Measurements from ENCODE around the gene ID1. TPM values are rescaled to one million over a fixed set of nuclear protein-coding genes. Genes with fewer than 3 reads are reported as not detected.
A peak's percentile ranks its signal among the peaks of the same experiment; 100 is the strongest.
"Not testable (repeated sequence)": the region's sequence is repeated elsewhere in the genome, so short reads cannot be mapped to it uniquely, and the experiment has no call there.

The ID1 gene
- total RNA-seq, 1 experiment from 2014 or later = 73.9 TPM

DNA sequence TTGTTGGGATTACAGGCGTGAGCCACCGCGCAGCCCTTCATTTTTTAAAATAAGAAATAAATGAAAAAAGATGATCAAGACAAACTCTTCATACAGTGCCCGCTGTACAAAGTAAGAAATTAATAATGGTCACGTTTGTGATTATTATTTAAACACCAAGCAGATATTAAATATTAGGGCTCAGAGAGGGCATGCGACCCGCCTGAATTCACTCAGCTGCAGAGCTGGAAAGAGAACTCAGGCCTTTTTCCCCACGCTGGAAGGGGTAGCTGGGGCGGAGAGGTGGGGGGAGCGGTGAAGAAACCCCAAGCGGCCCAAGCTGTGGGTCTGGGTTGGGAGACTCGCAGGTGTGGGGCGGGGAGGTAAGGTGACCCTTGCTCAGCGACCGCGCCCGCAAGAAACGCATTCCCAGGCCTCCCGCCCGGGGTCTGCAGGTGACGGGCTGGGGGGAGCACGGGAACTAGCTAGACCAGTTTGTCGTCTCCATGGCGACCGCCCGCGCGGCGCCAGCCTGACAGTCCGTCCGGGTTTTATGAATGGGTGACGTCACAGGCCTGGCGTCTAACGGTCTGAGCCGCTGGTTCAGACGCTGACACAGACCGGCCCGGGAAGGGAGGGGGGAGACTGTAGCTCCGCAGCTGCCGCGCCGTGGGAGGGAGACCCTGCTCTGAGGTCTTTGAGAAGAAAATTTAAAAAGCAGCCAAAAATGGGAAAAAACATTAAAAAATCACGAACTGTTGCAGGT, 1.1 kb upstream of the ID1 start:
- H3K27me3 ChIP-seq = no peaks in the 10 kb centered on the region
- peak overlapping the region; percentile 74 for H3K4me3 ChIP-seq
- peaks cover 33% of the 10 kb centered on the region for H3K4me1 ChIP-seq
- peak overlapping the region; percentile 97 for H3K27ac ChIP-seq
- DNase-seq = peak; percentile 100
- H3K36me3 ChIP-seq = peaks cover 4% of the 10 kb centered on the region; the same call in 1 of the 2 replicates
- H3K9me3 ChIP-seq (replicated peaks) = no peaks in the 10 kb centered on the region

DNA sequence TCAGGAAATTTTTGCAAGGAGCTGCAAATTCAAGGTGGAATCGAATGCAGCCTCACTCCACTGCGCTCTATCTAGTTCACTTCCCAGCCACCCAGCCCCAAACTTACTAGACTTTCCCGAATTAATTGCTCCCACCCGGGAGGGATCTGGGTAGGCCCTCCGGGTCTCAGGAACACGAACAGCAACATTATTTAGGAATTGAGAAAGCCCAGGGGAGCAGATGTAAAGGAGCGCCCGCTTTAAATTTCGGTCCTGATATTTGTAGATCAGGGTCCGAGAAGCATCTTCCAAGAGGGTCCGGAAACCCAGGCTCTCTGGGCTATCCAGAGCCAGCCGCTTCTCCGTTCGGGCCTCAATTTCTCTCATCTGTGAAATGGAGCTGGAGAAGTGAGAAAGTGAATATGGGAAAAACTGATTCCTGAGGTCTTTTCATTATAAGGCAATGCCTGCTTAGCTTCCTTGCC, 490 bp upstream of the ID1 start:
- DNase-seq = no peak
- Histone ChIP-seq H3K27me3 (no peaks in the 10 kb centered on the region), H3K9me3 (replicated peaks) (no peaks in the 10 kb centered on the region), H3K4me3 (peak overlapping the region; percentile 74), H3K4me1 (peaks cover 33% of the 10 kb centered on the region), H3K27ac (peak overlapping the region; percentile 97), H3K36me3 (peaks cover 4% of the 10 kb centered on the region; the same call in 1 of the 2 replicates)

DNA sequence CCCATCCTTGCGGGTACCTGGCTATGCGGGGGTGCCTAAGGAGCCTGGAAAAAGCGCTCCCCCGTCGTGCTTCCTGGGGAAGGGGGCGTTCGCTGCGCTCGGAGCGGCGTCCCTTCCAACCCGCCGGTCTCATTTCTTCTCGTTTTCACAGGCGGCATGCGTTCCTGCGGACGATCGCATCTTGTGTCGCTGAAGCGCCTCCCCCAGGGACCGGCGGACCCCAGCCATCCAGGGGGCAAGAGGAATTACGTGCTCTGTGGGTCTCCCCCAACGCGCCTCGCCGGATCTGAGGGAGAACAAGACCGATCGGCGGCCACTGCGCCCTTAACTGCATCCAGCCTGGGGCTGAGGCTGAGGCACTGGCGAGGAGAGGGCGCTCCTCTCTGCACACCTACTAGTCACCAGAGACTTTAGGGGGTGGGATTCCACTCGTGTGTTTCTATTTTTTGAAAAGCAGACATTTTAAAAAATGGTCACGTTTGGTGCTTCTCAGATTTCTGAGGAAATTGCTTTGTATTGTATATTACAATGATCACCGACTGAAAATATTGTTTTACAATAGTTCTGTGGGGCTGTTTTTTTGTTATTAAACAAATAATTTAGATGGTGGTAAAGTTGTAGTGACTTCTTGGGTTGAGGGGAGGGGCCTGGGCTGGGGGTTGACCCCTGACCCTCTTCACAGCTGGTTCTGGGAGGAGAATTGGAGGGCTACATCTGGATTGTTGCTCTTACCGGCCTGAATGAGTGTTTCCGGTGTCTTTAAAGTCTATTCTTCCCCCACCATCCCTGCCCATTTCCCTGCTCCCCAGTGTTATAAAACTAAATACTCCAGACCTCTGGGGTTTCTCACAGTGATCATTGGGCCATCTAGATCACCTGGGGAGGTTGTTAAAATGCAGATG, 1.1 kb downstream of the ID1 start:
- Histone ChIP-seq H3K4me3 (peak overlapping the region; percentile 74), H3K27me3 (no peaks in the 10 kb centered on the region), H3K9me3 (replicated peaks) (no peaks in the 10 kb centered on the region), H3K4me1 (peaks cover 33% of the 10 kb centered on the region), H3K27ac (peak overlapping the region; percentile 97; the same call in 1 of the 2 replicates), H3K36me3 (peaks cover 4% of the 10 kb centered on the region; the same call in 1 of the 2 replicates)
- peak in 1 of 2 experiments; percentile 46 for DNase-seq

DNA sequence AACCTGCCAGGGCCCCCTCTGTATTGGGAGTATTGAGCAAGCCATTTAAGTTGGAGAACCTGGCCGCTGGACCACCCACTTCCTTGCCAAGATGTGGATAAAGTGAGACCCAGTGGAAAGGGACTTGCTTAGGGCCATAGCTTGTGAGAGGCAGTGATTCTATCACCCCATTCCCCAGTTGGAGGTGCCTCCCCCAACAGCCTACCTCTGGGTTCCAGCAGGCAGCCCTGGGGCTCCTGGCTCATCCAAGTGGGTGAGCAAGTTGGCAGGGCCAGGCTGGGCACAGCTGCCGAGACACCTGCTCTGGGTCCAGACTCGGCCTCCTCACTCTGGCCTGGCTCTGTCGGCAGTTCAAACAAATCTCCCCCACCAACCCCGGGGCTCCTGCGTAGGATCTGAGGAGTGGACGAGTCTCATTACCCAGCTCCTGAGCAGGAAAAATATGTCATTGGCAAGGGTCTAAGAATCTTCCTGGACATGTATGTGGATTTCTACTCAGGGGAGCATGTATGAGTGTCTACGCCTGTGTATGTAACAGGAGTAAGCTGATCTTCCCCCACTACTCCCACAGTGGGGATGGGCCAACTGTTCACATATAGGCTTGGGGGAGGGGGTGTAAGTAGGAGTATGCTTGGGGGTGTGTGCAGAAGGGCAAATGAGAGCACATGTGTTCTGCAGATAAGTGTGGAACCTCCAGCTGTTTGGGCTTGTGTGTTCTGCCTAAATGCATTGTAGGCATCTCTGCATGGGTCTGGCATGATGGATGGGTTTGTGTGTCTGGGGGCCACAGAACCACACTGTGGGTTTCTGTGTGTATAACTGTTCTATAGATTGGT, 1.9 kb downstream of the ID1 start:
- Histone ChIP-seq H3K4me1 (peaks cover 33% of the 10 kb centered on the region), H3K36me3 (peaks cover 4% of the 10 kb centered on the region; the same call in 1 of the 2 replicates), H3K9me3 (replicated peaks) (no peaks in the 10 kb centered on the region), H3K27ac (no peak overlapping the region; the same call in 1 of the 2 replicates), H3K27me3 (no peaks in the 10 kb centered on the region), H3K4me3 (peak overlapping the region; percentile 74)
- peak; percentile 68 to 73 for DNase-seq

DNA sequence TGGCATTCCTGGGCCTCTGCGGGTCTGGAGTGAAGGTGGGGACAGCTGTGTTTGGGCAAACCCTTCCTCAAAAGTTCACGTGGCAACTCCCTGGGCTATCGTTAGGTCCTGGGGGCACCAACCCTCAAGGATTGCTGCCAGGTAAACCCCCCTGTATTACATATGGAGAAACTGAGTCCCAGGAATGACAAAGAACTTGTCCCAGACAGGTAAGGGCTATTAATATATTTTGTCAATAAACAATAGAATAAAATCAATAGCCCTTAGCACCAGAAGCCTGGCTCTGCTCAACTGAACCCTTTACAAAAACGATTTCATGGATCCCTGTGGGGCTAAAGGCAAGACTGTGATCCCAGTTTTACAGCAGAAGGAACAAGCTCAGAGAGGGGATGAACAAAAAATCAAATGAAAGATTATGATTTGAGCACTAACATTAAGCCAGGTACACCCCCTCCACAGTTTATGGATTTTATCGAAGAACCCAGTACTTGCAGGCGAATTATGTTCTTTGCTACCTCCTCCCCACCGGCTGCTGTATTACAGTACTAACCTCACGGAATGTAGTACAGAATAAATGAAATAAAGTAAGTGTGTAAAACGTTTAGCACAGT, 2.7 kb downstream of the ID1 start:
- H3K27me3 ChIP-seq = no peaks in the 10 kb centered on the region
- no peak for DNase-seq
- peak overlapping the region; percentile 74 for H3K4me3 ChIP-seq
- no peak overlapping the region; the same call in 1 of the 2 replicates for H3K27ac ChIP-seq
- H3K4me1 ChIP-seq = peaks cover 30% of the 10 kb centered on the region
- peaks cover 4% of the 10 kb centered on the region; the same call in 1 of the 2 replicates for H3K36me3 ChIP-seq
- no peaks in the 10 kb centered on the region for H3K9me3 ChIP-seq (replicated peaks)

DNA sequence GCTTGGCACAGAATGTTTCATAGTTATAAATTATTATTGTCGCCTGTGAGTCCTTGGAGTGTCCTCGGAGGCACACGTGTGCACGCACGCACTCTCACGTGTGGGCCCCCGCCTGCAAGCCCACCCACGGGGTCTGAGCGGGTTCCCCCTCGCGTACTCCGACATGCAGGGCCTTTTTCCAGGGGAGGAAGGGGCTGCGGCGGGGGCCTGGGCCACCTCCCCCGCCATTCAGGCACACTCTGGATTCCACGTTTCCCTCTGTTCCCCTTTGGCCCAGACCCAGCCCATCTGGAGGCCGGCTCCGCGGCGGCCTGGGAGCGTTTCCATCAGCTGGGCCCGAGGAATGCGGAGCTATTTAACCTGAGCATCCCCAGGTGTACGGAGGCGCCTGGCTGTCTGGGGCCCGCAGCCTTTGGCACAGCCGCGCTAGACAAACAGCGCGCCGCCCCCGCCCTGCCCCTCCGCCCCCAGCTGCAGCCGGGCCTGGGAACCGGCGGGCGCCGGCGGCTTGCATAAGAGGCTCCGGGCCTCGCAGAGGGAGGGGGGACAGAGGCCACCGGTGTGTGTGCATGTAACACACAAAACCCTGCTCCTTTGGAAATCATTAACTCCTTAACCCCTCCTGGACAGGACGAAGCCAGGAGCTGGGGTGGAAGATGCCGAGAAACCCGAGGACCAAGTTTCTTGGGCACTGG, 3.3 kb downstream of the ID1 start:
- peaks cover 26% of the 10 kb centered on the region for H3K4me1 ChIP-seq
- no peak overlapping the region; the same call in 1 of the 2 replicates for H3K27ac ChIP-seq

DNA sequence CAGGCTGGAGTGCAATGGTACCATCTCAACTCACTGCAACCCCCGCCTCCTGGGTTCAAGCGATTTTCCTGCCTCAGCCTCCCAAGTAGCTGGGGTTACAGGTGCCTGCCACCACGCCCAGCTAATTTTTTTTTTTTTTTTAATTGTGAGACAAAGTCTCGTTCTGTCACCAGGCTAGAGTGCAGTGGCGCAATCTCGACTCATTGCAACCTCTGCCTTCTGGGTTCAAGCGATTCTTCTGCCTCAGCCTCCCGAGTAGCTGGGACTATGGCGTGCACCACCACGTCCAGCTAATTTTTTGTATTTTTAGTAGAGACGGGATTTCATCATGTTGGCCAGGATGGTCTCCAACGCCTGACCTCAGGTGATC, 7.2 kb downstream of the ID1 start:
- peaks cover 16% of the 10 kb centered on the region for H3K4me1 ChIP-seq
- H3K27me3 ChIP-seq; H3K4me3 ChIP-seq; DNase-seq; H3K27ac ChIP-seq; H3K36me3 ChIP-seq; H3K9me3 ChIP-seq (replicated peaks): not testable (repeated sequence)

More for the DNA sequence above, 3.3 kb downstream of the ID1 start:
- no peaks in the 10 kb centered on the region for H3K27me3 ChIP-seq
- peak overlapping the region; percentile 41 for H3K4me3 ChIP-seq
- H3K9me3 ChIP-seq (replicated peaks) = no peaks in the 10 kb centered on the region
- peak; percentile 45 to 46 for DNase-seq
- H3K36me3 ChIP-seq = peaks cover 4% of the 10 kb centered on the region; the same call in 1 of the 2 replicates

DNA sequence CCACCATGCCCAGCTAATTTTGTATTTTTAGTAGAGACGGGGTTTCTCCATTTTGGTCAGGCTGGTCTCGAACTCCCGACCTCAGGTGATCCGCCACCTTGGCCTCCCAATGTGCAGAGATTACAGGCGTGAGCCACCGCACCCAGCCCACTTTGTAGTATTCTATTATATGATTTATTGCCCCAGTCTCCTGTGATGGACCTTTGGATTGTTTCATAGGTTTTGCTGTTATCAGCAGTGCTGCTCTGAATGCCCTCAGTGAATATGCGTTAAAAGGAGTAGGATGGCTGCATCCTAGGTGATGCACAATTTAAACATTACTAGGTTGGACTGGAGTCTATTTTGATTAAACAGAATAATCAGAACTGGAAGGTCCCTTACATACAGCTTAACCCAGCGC, 10.3 kb downstream of the ID1 start:
- H3K27me3 ChIP-seq = no peaks in the 10 kb centered on the region
- no peak overlapping the region for H3K27ac ChIP-seq
- no peaks in the 10 kb centered on the region for H3K36me3 ChIP-seq
- H3K4me3 ChIP-seq = no peak overlapping the region
- no peak for DNase-seq
- 0 out of 2 replicates have a peak, but pooled peaks cover 3% of the 10 kb centered on the region for H3K4me1 ChIP-seq
- no peaks in the 10 kb centered on the region for H3K9me3 ChIP-seq (replicated peaks)

DNA sequence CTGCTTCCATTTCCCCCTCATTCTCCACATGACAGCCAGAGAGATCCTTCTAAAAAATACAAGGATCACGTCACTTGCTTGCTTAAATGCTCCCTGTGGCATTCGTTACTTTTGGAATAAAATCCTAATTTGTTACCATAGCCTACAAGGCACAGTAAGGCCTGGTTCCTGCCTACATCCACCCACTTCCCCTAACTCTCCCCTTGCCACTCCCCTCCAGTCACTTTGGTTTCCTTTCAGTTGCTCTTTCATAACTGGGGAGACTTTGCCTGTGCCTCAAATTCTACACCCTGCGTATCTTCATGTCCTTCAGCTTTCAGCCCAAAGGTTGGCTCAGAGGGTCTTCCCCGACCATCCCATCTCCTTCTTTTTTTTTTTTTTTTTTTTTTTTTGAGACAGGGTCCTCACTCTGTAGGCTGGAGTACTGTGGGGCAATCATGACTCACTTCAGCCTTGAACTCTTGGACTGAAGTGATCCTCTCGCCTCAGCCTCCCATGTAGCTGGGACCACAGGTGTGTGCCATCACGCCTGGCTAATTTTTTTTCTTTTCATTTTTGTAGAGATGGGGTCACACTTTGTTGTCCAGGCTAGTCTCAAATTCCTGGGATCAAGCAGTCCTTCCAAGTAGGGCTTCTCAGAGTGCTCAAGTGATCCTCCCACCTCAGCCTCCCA, 12.5 kb downstream of the ID1 start:
- no peak overlapping the region for H3K4me3 ChIP-seq
- no peaks in the 10 kb centered on the region for H3K36me3 ChIP-seq
- DNase-seq = no peak
- no peak overlapping the region for H3K27ac ChIP-seq
- H3K9me3 ChIP-seq (replicated peaks) = no peaks in the 10 kb centered on the region
- H3K27me3 ChIP-seq = no peaks in the 10 kb centered on the region
- H3K4me1 ChIP-seq = 0 out of 2 replicates have a peak, but pooled peaks cover under 1% of the 10 kb centered on the region

DNA sequence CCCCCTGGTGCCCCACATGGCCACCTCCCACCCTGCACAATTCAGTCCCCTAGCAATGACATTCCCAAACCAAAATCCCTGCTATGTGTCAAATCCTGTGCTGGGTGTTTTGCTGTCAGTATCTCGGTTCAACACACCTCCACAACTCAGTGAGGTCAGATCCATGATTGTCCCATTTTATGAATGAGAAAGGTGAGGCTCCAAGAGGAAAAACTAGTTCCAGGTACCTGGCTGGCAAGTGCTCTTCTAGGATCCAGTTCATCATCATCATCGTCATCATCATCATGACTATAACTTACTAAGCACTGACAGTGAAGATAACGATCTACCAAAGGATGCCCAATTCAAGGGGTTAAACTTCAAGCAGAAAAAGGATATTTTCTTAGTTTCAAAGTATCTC, 15.2 kb downstream of the ID1 start:
- DNase-seq = no peak
- Histone ChIP-seq H3K36me3 (no peaks in the 10 kb centered on the region), H3K4me1 (no peaks in the 10 kb centered on the region), H3K27ac (no peak overlapping the region), H3K9me3 (replicated peaks) (no peaks in the 10 kb centered on the region), H3K4me3 (no peak overlapping the region), H3K27me3 (no peaks in the 10 kb centered on the region)

DNA sequence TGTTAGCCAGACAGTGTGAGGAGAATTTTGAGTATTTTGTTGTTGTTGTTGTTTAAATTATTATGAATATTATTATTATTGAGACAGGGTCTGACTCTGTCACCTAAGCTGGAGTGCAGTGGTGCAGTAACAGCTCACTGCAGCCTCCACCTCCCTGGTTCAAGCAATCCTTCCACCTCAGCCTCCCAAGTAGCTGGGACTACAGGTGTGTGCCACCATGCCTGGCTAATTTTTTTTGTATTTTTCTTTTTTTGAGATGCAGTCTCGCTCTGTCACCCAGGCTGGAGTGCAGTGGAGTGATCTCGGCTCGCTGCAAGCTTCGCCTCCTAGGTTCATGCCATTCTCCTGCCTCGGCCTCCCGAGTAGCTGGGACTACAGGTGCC, 18.0 kb downstream of the ID1 start:
- H3K36me3 ChIP-seq; H3K27ac ChIP-seq; H3K9me3 ChIP-seq (replicated peaks); H3K27me3 ChIP-seq; DNase-seq; H3K4me1 ChIP-seq; H3K4me3 ChIP-seq: not testable (repeated sequence)

DNA sequence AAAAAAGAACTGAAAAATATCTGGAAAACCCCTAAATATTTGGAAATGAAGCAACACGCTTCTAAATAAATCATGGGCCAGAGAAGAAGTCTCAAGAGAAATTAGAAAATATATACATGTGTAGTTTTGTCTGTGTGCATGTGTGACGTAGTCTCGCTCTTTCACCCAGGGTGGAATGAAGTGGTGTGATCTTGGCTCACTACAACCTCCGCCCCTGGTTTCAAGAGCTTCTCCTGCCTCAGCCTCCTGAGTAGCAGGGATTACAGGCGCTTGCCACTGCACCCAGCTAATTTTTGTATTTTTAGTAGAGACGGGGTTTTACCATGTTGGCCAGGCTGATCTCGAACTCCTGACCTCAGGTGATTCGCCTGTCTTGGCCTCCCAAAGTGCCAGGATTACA, 21.4 kb downstream of the ID1 start:
- H3K36me3 ChIP-seq; DNase-seq; H3K27me3 ChIP-seq; H3K9me3 ChIP-seq (replicated peaks); H3K4me3 ChIP-seq; H3K27ac ChIP-seq; H3K4me1 ChIP-seq: not testable (repeated sequence)

DNA sequence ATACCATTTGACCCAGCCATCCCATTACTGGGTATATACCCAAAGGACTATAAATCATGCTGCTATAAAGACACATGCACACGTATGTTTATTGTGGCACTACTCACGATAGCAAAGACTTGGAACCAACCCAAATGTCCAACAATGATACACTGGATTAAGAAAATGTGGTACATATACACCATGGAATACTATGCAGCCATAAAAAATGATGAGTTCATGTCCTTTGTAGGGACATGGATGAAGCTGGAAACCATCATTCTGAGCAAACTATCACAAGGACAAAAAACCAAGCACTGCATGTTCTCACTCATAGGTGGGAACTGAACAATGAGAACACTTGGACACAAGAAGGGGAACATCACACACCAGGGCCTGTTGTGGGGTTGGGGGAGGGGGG, 23.0 kb downstream of the ID1 start:
- not testable (repeated sequence) for H3K4me1 ChIP-seq; H3K27ac ChIP-seq; DNase-seq; H3K27me3 ChIP-seq; H3K36me3 ChIP-seq; H3K4me3 ChIP-seq; H3K9me3 ChIP-seq (replicated peaks)

All from SJCRH30 (cell line).